Measurements from ENCODE around the gene AP5M1. TPM values are rescaled to one million over a fixed set of nuclear protein-coding genes. Genes with fewer than 3 reads are reported as not detected.
"Not testable (repeated sequence)": the region's sequence is repeated elsewhere in the genome, so short reads cannot be mapped to it uniquely, and the experiment has no call there.

The AP5M1 gene, protein sequence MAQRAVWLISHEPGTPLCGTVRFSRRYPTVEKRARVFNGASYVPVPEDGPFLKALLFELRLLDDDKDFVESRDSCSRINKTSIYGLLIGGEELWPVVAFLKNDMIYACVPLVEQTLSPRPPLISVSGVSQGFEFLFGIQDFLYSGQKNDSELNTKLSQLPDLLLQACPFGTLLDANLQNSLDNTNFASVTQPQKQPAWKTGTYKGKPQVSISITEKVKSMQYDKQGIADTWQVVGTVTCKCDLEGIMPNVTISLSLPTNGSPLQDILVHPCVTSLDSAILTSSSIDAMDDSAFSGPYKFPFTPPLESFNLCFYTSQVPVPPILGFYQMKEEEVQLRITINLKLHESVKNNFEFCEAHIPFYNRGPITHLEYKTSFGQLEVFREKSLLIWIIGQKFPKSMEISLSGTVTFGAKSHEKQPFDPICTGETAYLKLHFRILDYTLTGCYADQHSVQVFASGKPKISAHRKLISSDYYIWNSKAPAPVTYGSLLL
- total RNA-seq = 22.4 TPM

DNA sequence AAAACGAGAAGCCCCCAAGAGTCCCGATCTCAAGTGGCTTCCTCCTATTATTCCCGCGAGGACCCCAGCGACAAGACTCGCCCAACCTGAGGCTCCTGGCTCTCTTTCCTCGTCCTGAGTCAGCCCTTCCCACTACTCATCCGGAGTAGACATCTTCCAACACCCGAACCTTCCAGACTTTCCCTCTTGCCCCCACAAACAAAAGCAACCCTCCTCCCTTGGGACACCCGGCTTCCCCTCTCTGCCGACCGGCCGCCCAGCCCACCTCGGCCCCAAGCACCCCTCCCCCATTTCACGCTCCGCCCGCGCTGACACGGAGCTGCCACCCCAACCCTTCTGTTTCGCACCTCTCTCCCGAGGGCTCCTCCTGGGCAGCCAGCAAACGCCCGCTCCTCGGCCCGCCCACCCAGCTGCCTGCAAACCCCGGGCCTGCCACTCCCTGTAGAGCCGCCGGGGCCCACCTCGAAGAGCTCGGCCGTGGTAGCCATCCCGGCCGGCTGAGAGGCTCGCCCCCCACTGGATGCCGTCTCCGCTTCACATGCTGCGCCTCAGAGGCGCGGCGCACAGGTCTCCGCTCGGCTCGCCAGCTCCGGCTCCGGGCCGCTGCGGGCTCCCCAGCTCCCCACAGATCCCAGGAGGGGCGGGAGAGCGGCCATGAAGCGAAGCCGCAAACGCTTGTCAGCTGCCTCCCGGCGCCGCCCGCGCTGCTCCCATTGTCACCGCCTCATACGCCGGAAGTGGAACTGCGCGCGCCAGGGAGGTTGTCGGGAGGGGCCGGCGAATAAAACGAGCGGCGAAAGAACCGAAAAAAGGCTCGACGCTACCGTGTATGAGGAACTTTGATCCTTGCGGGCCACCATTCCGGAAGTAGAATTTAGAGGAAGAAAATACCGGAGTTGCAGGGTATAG, at the start of gene AP5M1, which contains the start of gene EXOC5:
AP5M1 (plus strand) TSS at position 811 of the 909 bp plus-strand sequence. CDS start 344 bp downstream, outside the sequence.
EXOC5 (minus strand) TSS at position 745 of the 909 bp plus-strand sequence; CDS start at position 488, 257 bp downstream.
- peak; percentile 88 to 97 (median 96) for DNase-seq (ENCODE audit: low read depth in 2 of 3, low spot score in 2 of 3)

DNA sequence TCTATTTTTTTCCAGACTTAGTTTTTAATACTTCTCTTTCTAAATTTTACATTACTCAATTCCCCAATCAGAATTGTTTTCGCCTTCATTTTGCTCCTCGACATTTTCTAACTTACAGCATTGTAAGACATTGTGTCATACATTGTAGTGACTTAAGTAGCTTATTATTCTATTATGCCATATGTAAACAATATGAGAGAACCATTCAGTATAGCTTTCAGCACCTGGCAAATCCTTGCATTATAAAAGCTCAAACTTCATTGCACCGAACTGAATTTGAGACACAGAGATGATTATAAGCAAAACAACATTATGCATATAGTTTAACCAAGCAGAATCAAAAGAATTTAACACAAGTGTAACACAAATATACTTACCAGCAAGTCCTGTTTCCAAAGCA, 46.8 kb upstream of the AP5M1 start:
- no peak for DNase-seq (ENCODE audit: low read depth in 2 of 3, low spot score in 2 of 3)

DNA sequence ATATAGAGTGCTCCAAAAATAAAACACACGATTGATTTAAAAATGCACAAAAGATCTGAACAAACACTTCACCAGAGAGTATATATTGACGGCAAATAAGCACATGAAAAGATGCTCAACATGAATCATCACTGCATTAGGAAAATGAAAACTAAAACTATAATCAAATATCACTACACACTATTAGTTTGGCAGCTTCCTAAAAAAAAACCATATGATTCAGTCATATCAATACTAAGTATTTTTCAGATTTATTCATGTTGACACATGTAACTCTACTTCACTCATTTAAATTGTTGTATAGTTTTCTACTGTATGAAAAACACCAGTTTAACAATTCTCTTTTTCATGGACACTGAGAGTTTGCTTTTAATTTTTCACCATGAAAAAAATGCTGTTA, 41.7 kb upstream of the AP5M1 start:
- no peak for DNase-seq (ENCODE audit: low read depth in 2 of 3, low spot score in 2 of 3)

DNA sequence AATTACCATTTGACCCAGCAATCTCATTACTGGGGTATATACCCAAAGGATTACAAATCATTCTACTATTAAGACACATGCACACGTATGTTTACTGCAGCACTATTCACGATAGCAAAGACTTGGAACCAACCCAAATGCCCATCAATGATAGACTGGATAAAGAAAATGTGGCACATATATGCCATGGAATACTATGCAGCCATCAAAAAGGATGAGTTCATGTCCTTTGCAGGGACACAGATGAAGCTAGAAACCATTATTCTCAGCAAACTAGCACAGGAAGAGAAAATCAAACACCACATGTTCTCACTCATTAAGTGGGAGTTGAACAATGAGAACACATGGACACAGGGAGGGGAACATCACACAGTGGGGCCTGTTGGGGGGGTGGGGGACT, 40.5 kb upstream of the AP5M1 start:
- DNase-seq (ENCODE audit: low read depth in 2 of 3, low spot score in 2 of 3) = not testable (repeated sequence)

DNA sequence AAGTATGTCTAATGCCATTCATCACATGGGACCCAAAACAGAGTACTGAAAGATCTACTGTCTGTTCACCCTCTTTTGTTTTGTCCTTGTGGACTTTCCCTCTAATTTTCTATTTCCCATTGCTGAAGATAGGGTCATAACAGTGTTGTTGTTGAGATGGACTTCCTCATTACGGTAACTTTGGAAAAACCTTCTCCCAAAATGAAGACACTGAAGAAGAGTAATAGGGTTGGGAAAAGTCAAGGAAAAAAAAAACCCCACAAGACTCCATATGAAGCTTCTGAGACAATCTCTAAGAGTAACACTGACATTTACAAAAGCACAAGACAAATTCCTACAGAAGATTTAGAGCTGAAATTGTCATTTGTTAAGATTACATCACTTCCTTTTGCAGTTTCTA, 36.8 kb upstream of the AP5M1 start:
- no peak for DNase-seq (ENCODE audit: low read depth in 2 of 3, low spot score in 2 of 3)

DNA sequence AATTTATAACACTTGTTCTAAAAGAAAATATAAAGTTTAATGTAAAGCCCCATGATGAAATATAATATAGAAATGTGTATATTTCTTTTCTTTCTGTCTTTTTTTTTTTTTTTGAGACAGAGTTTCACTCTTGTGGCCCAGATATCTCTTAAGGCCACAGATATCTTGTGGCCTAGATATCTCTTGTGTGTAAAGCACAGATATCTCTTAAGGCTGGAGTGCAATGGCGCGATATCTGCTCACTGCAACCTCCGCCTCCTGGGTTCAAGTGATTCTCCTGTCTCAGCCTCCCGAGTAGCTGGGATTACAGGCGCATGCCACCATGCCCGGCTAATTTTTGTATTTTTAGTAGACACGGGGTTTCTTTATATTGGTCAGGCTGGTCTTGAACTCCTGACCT, 28.7 kb upstream of the AP5M1 start:
- not testable (repeated sequence) for DNase-seq (ENCODE audit: low read depth in 2 of 3, low spot score in 2 of 3)

DNA sequence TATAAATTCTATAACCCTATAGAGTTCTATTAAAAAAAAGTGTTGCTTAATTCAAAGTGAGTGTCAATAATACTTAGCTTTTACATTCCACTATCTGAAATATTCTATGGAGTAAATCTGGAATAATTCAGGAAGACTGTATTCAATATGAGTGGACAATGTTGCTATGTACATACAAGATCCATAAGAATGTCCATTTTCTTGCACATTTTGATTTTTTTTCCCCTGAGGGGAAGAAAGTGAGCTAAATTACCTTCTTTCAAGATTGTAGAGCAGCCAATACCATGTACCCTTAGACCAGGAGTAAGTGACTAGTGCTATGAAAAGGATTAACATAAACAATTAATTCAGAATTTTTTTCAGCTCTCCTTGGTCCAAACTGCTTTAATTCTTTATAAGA, 25.5 kb upstream of the AP5M1 start:
- DNase-seq (ENCODE audit: low read depth in 2 of 3, low spot score in 2 of 3) = no peak

DNA sequence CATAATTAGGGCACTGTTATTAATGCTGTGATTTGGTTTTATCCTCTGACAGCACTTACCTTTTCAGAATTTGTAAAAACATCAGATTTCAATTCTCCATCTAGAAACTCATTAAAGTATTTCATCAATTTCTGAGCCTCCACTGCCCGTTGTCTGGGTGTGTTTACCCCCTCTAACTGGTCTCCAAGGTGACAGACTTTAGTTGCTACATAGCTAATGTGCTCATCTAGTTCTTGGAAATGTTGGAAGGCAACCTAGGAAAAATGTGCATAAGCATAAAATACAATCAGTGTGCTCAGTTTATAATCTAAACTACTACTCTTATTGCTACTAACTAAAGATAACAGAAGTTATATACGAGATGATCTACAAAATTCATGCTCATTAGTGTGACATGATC, 24.7 kb upstream of the AP5M1 start:
- DNase-seq (ENCODE audit: low read depth in 2 of 3, low spot score in 2 of 3) = no peak

DNA sequence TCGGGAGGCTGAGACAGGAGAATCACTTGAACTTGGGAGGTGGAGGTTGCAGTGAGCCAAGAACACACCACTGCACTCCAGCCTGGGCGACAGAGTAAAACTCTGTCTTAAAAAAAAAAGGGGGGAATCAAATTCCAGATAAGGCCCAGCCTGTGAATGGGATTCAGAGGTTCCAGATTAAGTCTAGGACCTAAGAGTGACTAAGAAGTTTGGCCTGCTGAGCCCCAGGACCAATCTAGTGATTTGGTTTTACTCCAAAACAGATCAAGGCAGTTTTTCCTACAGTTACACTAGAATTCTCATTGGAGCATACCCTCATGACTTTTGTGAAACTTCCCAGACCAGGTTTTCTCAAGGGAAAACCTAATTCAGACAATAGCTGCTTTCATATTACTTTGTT, 22.8 kb upstream of the AP5M1 start:
- DNase-seq (ENCODE audit: low read depth in 2 of 3, low spot score in 2 of 3) = no peak

DNA sequence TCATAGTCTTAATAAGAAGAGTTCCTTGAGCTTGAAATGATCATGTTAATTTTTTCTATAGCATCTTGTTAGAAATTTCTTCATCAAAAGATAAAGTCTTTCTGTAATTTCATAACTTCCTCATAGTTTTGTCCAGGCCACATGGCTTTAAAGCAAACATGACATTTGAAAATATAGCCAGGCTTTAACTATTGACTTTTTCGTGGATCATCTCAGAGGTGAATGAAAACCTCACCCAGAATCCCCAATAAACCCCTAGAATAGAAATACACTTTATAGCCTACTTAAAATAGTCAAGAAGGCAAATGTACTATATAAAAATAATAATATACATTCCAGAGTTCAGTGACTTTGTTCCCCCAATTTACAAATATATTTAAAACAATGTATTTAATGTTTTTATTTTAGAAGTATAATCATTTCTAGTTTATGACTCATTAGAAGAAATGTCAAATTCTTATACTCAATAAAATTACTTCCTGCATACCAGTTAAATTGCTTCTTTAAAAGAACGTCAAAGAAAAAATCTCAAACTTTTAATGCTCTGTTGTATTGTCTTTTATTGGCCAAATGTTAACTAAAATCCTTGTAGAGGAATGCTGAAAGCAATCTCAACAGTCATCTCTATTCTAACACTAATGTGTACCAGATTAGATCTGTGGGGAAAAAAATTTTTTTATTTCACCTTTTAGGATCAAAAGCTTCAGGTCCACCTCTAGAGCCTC, 21.7 kb upstream of the AP5M1 start:
- DNase-seq (ENCODE audit: low read depth in 2 of 3, low spot score in 2 of 3) = no peak

DNA sequence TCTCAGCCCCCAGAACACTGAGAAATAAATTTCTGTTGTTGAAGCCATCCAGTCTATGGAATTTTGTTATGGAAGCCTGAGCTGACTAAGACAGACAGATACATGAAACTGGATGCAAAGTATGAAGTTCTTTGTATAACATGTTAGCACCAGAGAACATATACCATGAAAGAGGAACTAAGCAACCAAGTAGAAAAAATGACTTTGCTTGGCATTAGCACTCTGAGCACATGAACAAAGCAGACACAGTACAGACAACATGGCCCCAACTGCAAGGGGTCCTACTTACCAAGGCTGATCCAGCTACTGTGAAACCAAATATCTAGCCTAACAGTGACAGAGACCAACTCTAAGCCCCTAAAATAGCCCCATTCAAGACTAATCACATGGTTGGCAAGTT, 13.9 kb upstream of the AP5M1 start:
- no peak for DNase-seq (ENCODE audit: low read depth in 2 of 3, low spot score in 2 of 3)

DNA sequence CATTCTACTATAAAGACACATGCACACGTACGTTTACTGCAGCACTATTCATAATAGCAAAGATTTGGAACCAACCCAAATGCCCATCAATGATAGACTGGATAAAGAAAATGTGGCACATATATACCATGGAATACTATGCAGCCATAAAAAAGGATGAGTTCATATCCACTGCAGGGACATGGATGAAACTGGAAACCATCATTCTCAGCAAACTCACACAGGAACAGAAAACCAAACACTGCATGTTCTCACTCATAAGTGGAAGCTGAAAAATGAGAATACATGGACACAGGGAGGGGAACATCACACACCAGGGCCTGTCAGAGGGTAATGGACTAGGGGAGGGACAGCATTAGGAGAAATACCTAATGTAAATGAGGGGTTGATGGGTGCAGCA, 10.6 kb upstream of the AP5M1 start:
- not testable (repeated sequence) for DNase-seq (ENCODE audit: low read depth in 2 of 3, low spot score in 2 of 3)

DNA sequence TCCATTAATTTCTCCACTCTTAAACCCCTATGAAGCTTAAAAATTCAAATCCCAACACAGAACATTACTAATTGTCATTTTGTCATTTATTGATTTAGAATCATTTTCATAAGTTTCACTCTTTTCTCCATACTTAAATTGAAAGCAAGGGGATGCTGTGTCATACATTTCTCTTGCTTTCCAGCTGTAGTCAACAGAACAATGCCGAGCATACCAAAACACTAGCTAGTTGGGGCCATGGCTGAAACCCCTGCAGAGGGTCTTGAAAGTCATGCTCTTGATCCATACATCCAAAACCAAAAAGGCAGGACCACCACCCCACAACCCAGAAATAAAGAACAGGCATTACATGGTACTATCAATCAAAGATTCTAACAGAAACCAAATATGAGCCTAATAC, 9.1 kb upstream of the AP5M1 start:
- DNase-seq (ENCODE audit: low read depth in 2 of 3, low spot score in 2 of 3) = no peak

DNA sequence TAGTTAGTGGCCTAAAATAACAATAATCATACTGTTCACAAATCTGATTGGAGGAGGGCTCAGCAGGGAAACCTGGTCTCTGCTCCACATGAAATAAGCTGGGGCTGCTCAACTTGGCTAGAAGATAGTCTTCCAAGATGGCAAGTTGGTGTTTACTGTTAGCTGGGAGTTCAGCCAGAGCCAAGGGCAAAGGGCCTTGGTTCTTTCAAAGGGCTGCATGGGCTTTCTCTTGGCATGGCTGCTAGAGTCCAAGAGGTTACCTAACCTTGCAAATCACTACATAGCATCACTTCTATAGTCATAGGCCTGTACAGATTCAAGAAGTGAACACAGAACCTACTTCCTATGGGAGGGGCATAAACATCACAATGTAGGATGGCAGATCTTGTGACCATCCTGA, 7.2 kb upstream of the AP5M1 start:
- DNase-seq (ENCODE audit: low read depth in 2 of 3, low spot score in 2 of 3) = no peak

DNA sequence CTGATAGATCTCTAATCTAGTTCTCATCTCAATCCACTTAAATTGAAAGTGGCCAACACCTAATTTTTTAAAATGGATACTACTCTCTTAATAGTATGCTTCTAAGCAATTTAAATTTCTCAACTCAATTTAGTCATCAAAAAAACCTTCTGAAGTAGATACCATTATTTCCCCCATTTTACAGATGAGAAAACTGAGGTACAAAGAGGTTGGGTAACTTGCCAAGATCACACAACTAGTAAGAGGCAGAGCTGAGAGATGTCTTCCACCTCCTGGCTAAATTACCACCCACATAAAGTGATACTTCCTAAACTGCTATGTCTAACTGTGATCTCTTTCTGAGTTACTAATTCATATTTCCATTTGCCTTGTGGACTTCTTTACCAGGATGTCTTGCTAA, 6.7 kb upstream of the AP5M1 start:
- no peak for DNase-seq (ENCODE audit: low read depth in 2 of 3, low spot score in 2 of 3)

DNA sequence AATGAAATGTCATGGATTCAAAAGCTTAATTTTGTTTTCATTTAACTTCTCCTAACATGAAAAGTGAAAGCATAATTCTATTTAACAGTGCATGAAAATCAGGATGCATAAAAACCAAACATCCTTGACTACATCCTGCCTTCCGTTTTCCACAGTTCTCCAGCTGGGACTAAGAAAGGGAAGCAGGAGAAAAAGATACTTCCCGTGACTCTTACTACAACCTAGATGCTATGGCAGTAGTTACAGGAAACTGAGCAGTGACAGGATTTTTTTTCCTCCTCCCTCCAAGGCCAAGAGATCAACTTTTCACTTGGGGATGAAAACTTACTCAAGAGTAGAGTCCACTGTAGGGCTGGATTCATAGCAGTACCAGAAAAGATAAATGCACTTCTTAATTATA, 2.7 kb upstream of the AP5M1 start:
- DNase-seq (ENCODE audit: low read depth in 2 of 3, low spot score in 2 of 3) = no peak

DNA sequence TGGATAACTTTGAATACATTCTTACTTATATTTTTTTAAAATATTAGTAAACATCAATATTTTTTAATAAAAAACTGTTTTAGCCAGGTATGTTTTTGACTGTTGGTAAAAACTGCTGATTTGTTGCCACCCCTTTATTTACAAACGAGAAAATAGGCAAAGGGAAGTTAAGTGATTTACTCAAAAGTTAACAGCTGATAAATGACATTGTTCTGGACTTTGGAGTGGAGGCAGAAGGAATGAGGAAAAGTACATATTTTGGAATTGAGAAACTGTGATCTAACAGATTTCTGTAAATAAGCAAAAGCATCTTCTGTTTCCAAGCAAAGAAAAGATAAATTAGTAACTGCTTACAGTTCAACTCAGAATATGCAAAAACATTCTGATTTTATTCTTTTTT, 4.5 kb downstream of the AP5M1 start:
- no peak for DNase-seq (ENCODE audit: low read depth in 2 of 3, low spot score in 2 of 3)

DNA sequence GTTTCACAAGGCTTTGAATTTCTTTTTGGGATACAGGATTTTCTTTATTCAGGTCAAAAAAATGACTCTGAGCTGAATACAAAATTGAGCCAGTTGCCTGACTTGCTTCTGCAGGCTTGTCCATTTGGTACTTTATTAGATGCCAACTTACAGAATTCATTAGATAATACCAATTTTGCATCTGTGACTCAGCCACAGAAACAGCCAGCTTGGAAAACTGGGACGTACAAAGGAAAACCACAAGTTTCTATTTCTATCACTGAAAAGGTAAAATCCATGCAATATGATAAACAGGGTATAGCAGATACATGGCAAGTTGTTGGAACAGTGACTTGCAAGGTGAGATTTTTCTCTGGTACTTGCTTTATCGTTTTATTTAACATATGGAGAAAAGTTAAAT, 5.8 kb downstream of the AP5M1 start:
- no peak for DNase-seq (ENCODE audit: low read depth in 2 of 3, low spot score in 2 of 3)

DNA sequence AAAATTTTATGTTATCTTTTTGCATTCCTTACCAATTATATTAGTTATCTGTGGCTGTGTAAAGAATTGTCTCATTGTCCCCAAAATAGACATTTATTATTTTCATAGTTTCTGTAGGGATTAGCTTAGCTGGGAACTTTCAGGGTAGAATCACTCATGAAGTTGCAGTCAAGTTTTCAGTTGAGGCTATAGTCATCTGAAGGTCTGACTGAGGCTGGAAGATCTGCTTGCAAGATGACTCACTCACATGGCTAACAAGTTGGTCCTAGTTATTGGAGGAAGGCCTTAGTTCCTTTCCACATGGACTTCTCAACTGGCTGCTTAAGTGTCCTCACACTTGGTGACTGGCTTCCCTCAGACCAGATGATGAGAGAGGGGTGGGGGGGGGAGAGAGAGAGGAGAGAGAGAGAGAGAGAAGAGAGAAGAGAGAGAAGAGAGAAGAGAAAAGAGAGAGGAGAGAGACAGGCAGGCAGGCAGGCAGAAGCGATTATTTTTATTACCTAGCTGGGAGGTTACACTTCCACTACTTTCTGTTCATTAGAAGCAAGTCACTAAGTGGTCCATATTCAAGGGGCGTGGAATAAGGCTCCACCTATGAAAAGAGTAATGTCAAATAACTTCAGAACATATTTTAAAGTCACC, 6.4 kb downstream of the AP5M1 start:
- no peak for DNase-seq (ENCODE audit: low read depth in 2 of 3, low spot score in 2 of 3)

DNA sequence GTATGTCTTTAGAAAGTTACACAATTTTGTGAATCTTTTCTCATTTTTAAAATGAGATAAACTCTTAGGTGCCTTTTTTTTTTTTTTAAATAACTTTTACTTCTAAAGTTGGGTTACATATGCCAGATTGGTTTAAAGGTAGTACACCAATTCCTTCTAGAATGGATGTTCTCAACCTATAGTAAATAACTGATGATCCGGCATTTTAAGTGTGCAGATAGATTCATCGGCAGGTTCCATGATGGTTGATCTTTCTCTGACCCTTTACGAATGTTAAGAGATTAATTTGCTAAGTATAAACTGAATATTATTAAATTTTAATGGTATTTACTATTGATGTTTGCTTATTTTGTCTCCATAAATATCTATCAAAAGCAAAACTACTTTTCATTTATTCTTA, 8.3 kb downstream of the AP5M1 start:
- no peak for DNase-seq (ENCODE audit: low read depth in 2 of 3, low spot score in 2 of 3)

Measured in hematopoietic multipotent progenitor cell (in vitro differentiated cells).